ENCODE measurements around the gene ARL4D. TPM values are rescaled to one million over a fixed set of nuclear protein-coding genes. Genes with fewer than 3 reads are reported as not detected.

Gene ARL4D
- total RNA-seq, 1 donor from 2014 or later = 100 TPM

- Mint-ChIP-seq H3K27me3 (ENCODE audit: unreplicated experiment) (peaks cover 5% of the 10 kb centered on the region), H3K36me3 (ENCODE audit: unreplicated experiment) (peaks cover 19% of the 10 kb centered on the region), H3K9me3 (ENCODE audit: unreplicated experiment) (peaks cover 6% of the 10 kb centered on the region), H3K4me1 (ENCODE audit: low read depth, unreplicated experiment) (peaks cover 3% of the 10 kb centered on the region), H3K4me3 (ENCODE audit: unreplicated experiment) (no peak overlapping the region), H3K27ac (ENCODE audit: unreplicated experiment) (no peak overlapping the region)
- TF ChIP-seq CTCF (IDR thresholded peaks at IDR 0.05; ENCODE audit: partially characterized antibody, unreplicated experiment) = no peak
- DNase-seq = no peak
Observed at GRCh38 chr17:43382776-43383175, 16.0 kb upstream of the ARL4D start.

- Mint-ChIP-seq H3K36me3 (ENCODE audit: unreplicated experiment) (peaks cover 19% of the 10 kb centered on the region), H3K27ac (ENCODE audit: unreplicated experiment) (peak overlapping the region; percentile 2), H3K4me1 (ENCODE audit: low read depth, unreplicated experiment) (peaks cover 3% of the 10 kb centered on the region), H3K27me3 (ENCODE audit: unreplicated experiment) (peaks cover 5% of the 10 kb centered on the region), H3K4me3 (ENCODE audit: unreplicated experiment) (no peak overlapping the region), H3K9me3 (ENCODE audit: unreplicated experiment) (peaks cover 6% of the 10 kb centered on the region)
- no peak for DNase-seq
- no peak for TF ChIP-seq CTCF (IDR thresholded peaks at IDR 0.05; ENCODE audit: partially characterized antibody, unreplicated experiment)
Observed at GRCh38 chr17:43383372-43383771, 15.4 kb upstream of the ARL4D start.

GRCh38 chr17:43383826-43384475, 14.8 kb upstream of the ARL4D start:
- no peak for DNase-seq
- peaks cover 3% of the 10 kb centered on the region for H3K4me1 Mint-ChIP-seq (ENCODE audit: low read depth, unreplicated experiment)
- peaks cover 19% of the 10 kb centered on the region for H3K36me3 Mint-ChIP-seq (ENCODE audit: unreplicated experiment)
- H3K27me3 Mint-ChIP-seq (ENCODE audit: unreplicated experiment) = peaks cover 5% of the 10 kb centered on the region
- peak overlapping the region; percentile 2 for H3K27ac Mint-ChIP-seq (ENCODE audit: unreplicated experiment)
- H3K4me3 Mint-ChIP-seq (ENCODE audit: unreplicated experiment) = no peak overlapping the region
- TF ChIP-seq CTCF (IDR thresholded peaks at IDR 0.05; ENCODE audit: partially characterized antibody, unreplicated experiment) = no peak
- peaks cover 6% of the 10 kb centered on the region for H3K9me3 Mint-ChIP-seq (ENCODE audit: unreplicated experiment)

GRCh38 chr17:43384476-43384862, 14.3 kb upstream of the ARL4D start:
- Mint-ChIP-seq H3K4me3 (ENCODE audit: unreplicated experiment) (no peak overlapping the region), H3K27ac (ENCODE audit: unreplicated experiment) (no peak overlapping the region), H3K9me3 (ENCODE audit: unreplicated experiment) (peaks cover 6% of the 10 kb centered on the region), H3K27me3 (ENCODE audit: unreplicated experiment) (peaks cover 5% of the 10 kb centered on the region), H3K36me3 (ENCODE audit: unreplicated experiment) (peaks cover 19% of the 10 kb centered on the region), H3K4me1 (ENCODE audit: low read depth, unreplicated experiment) (peaks cover 5% of the 10 kb centered on the region)
- DNase-seq = no peak
- TF ChIP-seq CTCF (IDR thresholded peaks at IDR 0.05; ENCODE audit: partially characterized antibody, unreplicated experiment) = no peak

GRCh38 chr17:43385046-43385831, 13.6 kb upstream of the ARL4D start:
- no peak for TF ChIP-seq CTCF (IDR thresholded peaks at IDR 0.05; ENCODE audit: partially characterized antibody, unreplicated experiment)
- Mint-ChIP-seq H3K27ac (ENCODE audit: unreplicated experiment) (no peak overlapping the region), H3K4me1 (ENCODE audit: low read depth, unreplicated experiment) (peaks cover 7% of the 10 kb centered on the region), H3K4me3 (ENCODE audit: unreplicated experiment) (peak overlapping the region; percentile 11), H3K9me3 (ENCODE audit: unreplicated experiment) (peaks cover 4% of the 10 kb centered on the region), H3K27me3 (ENCODE audit: unreplicated experiment) (peaks cover 5% of the 10 kb centered on the region), H3K36me3 (ENCODE audit: unreplicated experiment) (peaks cover 14% of the 10 kb centered on the region)
- no peak for DNase-seq

Data from glutamatergic neuron (in vitro differentiated cells).